Osteoblast (primary cell): ENCODE data around the gene SPATA13. TPM values are rescaled to one million over a fixed set of nuclear protein-coding genes. Genes with fewer than 3 reads are reported as not detected.

ENCODE experiments used
- DNase-seq: peaks from one replicate; pipeline ENCODE4 v3.0.0; 2011; ENCODE audit warnings: low spot score, mixed read lengths; ENCODE audit not compliant: insufficient read length; ENCODE audit errors: missing footprints
- H2AFZ ChIP-seq: 2 replicates; pipeline ENCODE4 v1.6.0; 2011; ENCODE audit warnings: mild to moderate bottlenecking, low read length
- H3K27ac ChIP-seq: 2 replicates; pipeline ENCODE4 v1.5.1; 2011; ENCODE audit warnings: mild to moderate bottlenecking, low read depth, low read length, moderate library complexity
- H3K27me3 ChIP-seq: 2 replicates; pipeline ENCODE4 v1.6.0; 2012; ENCODE audit warnings: mild to moderate bottlenecking, control low read depth, inconsistent platforms, low read length, moderate library complexity; ENCODE audit not compliant: insufficient read depth
- H3K36me3 ChIP-seq: 2 replicates; pipeline ENCODE4 v1.5.1; 2011; ENCODE audit warnings: mild to moderate bottlenecking, low read length, control low read depth, moderate library complexity; ENCODE audit not compliant: insufficient read depth
- H3K4me1 ChIP-seq: 2 replicates; pipeline ENCODE4 v1.5.1; 2011; ENCODE audit warnings: mild to moderate bottlenecking, low read length, control low read depth, moderate library complexity; ENCODE audit not compliant: insufficient read depth
- H3K4me2 ChIP-seq: 2 replicates; pipeline ENCODE4 v1.6.0; 2011; ENCODE audit warnings: mild to moderate bottlenecking, low read length; ENCODE audit not compliant: insufficient read depth
- H3K4me3 ChIP-seq: fragments of 200-600 bp; sonication (generic); 3 replicates; pipeline ENCODE4 v1.5.1; 2012; ENCODE audit warnings: mild to moderate bottlenecking, low read length, inconsistent platforms; ENCODE audit not compliant: insufficient read depth
- H3K79me2 ChIP-seq: 2 replicates; pipeline ENCODE4 v1.6.0; 2012; ENCODE audit warnings: mild to moderate bottlenecking, low read length, control low read depth, inconsistent platforms; ENCODE audit not compliant: insufficient read depth
- H3K9me3 ChIP-seq: 2 replicates; pipeline ENCODE4 v1.5.1; 2011; ENCODE audit warnings: low read depth, low read length, control low read depth
- H4K20me1 ChIP-seq: 2 replicates; pipeline ENCODE4 v1.6.0; 2012; ENCODE audit warnings: mild to moderate bottlenecking, low read length, control low read depth; ENCODE audit not compliant: insufficient read depth
- total RNA-seq: library from RNA; depleted of rRNA; stranded (reverse); fragments of >200 nt; gene quantifications from 2 replicates; pipeline ENCODE4 v1.2.3, GENCODE V29; 2012
- TF ChIP-seq, protein P1 (sequence below): IDR thresholded peaks from 2 replicates; pipeline ENCODE4 v1.5.1; 2011; ENCODE audit warnings: mild to moderate bottlenecking, low read depth, low read length, moderate library complexity; ENCODE audit errors: extremely low read depth

The SPATA13 gene
- total RNA-seq, 1 donor = 40.2 TPM

GRCh38 chr13:24237356-24237755 lies 76.8 kb downstream of the SPATA13 start:
- no peak overlapping the region for H2AFZ ChIP-seq
- no peak overlapping the region for H3K4me2 ChIP-seq
- no peak overlapping the region for H3K27ac ChIP-seq
- no peak overlapping the region for H3K4me3 ChIP-seq
- H3K79me2 ChIP-seq = no peaks in the 10 kb centered on the region
- TF ChIP-seq, protein P1, sequence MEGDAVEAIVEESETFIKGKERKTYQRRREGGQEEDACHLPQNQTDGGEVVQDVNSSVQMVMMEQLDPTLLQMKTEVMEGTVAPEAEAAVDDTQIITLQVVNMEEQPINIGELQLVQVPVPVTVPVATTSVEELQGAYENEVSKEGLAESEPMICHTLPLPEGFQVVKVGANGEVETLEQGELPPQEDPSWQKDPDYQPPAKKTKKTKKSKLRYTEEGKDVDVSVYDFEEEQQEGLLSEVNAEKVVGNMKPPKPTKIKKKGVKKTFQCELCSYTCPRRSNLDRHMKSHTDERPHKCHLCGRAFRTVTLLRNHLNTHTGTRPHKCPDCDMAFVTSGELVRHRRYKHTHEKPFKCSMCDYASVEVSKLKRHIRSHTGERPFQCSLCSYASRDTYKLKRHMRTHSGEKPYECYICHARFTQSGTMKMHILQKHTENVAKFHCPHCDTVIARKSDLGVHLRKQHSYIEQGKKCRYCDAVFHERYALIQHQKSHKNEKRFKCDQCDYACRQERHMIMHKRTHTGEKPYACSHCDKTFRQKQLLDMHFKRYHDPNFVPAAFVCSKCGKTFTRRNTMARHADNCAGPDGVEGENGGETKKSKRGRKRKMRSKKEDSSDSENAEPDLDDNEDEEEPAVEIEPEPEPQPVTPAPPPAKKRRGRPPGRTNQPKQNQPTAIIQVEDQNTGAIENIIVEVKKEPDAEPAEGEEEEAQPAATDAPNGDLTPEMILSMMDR = no peak
- no peaks in the 10 kb centered on the region for H3K9me3 ChIP-seq
- no peaks in the 10 kb centered on the region for H3K27me3 ChIP-seq
- H4K20me1 ChIP-seq = no peaks in the 10 kb centered on the region
- no peaks in the 10 kb centered on the region for H3K36me3 ChIP-seq
- H3K4me1 ChIP-seq = peaks cover 10% of the 10 kb centered on the region
- DNase-seq = no peak

- Histone ChIP-seq H3K27ac (no peak overlapping the region), H3K4me3 (no peak overlapping the region), H3K36me3 (no peaks in the 10 kb centered on the region), H3K4me1 (no peaks in the 10 kb centered on the region), H4K20me1 (no peaks in the 10 kb centered on the region), H3K4me2 (no peak overlapping the region), H3K79me2 (no peaks in the 10 kb centered on the region), H2AFZ (no peak overlapping the region), H3K9me3 (no peaks in the 10 kb centered on the region), H3K27me3 (no peaks in the 10 kb centered on the region)
- no peak for DNase-seq
- TF ChIP-seq, protein P1 = no peak
These were observed 80.8 kb downstream of the SPATA13 start for GRCh38 chr13:24241336-24241735.

- Histone ChIP-seq H3K36me3 (no peaks in the 10 kb centered on the region), H3K9me3 (no peaks in the 10 kb centered on the region), H2AFZ (no peak overlapping the region), H3K4me1 (no peaks in the 10 kb centered on the region), H3K4me3 (no peak overlapping the region), H3K79me2 (no peaks in the 10 kb centered on the region), H3K27me3 (no peaks in the 10 kb centered on the region), H3K27ac (no peak overlapping the region), H3K4me2 (no peak overlapping the region), H4K20me1 (no peaks in the 10 kb centered on the region)
- TF ChIP-seq, protein P1 = no peak
- DNase-seq = no peak
These were observed 81.6 kb downstream of the SPATA13 start for GRCh38 chr13:24242100-24242499.

DNA sequence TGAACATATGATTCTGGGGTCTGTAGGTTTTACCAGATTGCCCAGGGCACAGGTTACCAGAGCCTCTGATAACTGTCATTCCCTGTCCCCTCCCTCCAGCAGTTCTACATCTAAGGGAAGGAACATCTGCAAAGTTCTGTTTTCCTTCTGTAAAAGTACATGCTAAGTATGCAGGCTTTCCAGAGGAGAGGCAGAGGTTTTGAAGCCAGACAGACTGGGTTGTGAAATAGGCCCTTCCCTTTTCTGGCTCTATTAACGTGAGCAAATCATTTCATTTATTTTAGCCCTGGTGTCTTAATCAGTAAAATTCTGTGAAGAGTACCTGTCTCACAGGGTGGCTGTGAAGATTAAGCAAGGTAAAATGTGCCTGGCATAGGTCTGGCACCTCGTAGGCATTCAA lies 82.8 kb downstream of the SPATA13 start:
- TF ChIP-seq, protein P1 = no peak
- Histone ChIP-seq H2AFZ (no peak overlapping the region), H3K4me1 (no peaks in the 10 kb centered on the region), H3K27me3 (no peaks in the 10 kb centered on the region), H3K27ac (no peak overlapping the region), H4K20me1 (no peaks in the 10 kb centered on the region), H3K79me2 (no peaks in the 10 kb centered on the region), H3K4me3 (no peak overlapping the region), H3K36me3 (no peaks in the 10 kb centered on the region), H3K9me3 (no peaks in the 10 kb centered on the region), H3K4me2 (no peak overlapping the region)
- DNase-seq = no peak
